HEK293T (cell line): Measurements from ENCODE around the gene CDH15.
A peak's percentile ranks its signal among the peaks of the same experiment; 100 is the strongest.

Experiments used
- CTCF ChIA-PET: fragments of 350-600 bp; formaldehyde crosslinking; extraction: SDS; loops from one replicate; lab custom pipeline; 2021; ENCODE audit warnings: antibody characterized with exemption, inconsistent platforms; lab: Yijun Ruan, JAX
- POLR2A ChIA-PET: fragments of 350-600 bp; formaldehyde crosslinking; extraction: SDS; loops from one replicate; lab custom pipeline; 2020; ENCODE audit warnings: antibody characterized with exemption, inconsistent platforms; lab: Yijun Ruan, JAX
- DNase-seq: peaks from one replicate; pipeline ENCODE4 v3.0.0; 2012; ENCODE audit warnings: mixed read lengths; ENCODE audit errors: extremely low spot score
- ARNT ChIP-seq: fragments of 450-650 bp; IDR thresholded peaks from 2 replicates; pipeline ENCODE4 v1.6.1; 2017; ENCODE audit warnings: mild to moderate bottlenecking
- BHLHE40 ChIP-seq: fragments of 450-650 bp; IDR thresholded peaks from 2 replicates; pipeline ENCODE4 v1.6.1; 2016; ENCODE audit warnings: mild to moderate bottlenecking, moderate library complexity, borderline replicate concordance
- CTBP1 ChIP-seq: fragments of 450-650 bp; IDR thresholded peaks from 2 replicates; pipeline ENCODE4 v1.6.1; 2016; ENCODE audit warnings: borderline replicate concordance
- ELF4 ChIP-seq: fragments of 450-650 bp; IDR thresholded peaks from 2 replicates; pipeline ENCODE4 v1.6.1; 2017; ENCODE audit warnings: antibody characterized with exemption
- FOXA1 ChIP-seq: fragments of 450-650 bp; IDR thresholded peaks from 2 replicates; pipeline ENCODE4 v1.6.1; 2016; ENCODE audit warnings: mild to moderate bottlenecking
- FOXK2 ChIP-seq: fragments of 450-650 bp; IDR thresholded peaks from 2 replicates; pipeline ENCODE4 v1.6.1; 2016; ENCODE audit warnings: mild to moderate bottlenecking
- FOXM1 ChIP-seq: fragments of 450-650 bp; IDR thresholded peaks from 2 replicates; pipeline ENCODE4 v1.6.1; 2017; ENCODE audit warnings: mild to moderate bottlenecking, borderline replicate concordance
- HDGF ChIP-seq: fragments of 450-650 bp; IDR thresholded peaks from 2 replicates; pipeline ENCODE4 v1.6.1; 2017; ENCODE audit warnings: antibody characterized with exemption, borderline replicate concordance
- L3MBTL2 ChIP-seq: fragments of 450-650 bp; conservative IDR thresholded peaks from 2 replicates; pipeline ENCODE4 v1.6.1; 2016; ENCODE audit warnings: mild to moderate bottlenecking
- LEF1 ChIP-seq: fragments of 450-650 bp; IDR thresholded peaks from 2 replicates; pipeline ENCODE4 v1.6.1; 2017; ENCODE audit warnings: mild to moderate bottlenecking, borderline replicate concordance
- NFRKB ChIP-seq: fragments of 450-650 bp; IDR thresholded peaks from 2 replicates; pipeline ENCODE4 v1.6.1; 2016; ENCODE audit warnings: mild to moderate bottlenecking, moderate library complexity
- SP1 ChIP-seq: fragments of 450-650 bp; IDR thresholded peaks from 2 replicates; pipeline ENCODE4 v1.6.1; 2017
- SUZ12 ChIP-seq: fragments of 450-650 bp; IDR thresholded peaks from 2 replicates; pipeline ENCODE4 v1.6.1; 2016; ENCODE audit warnings: mild to moderate bottlenecking
- TARDBP ChIP-seq: fragments of 450-650 bp; IDR thresholded peaks from 2 replicates; pipeline ENCODE4 v1.6.1; 2016
- ZNF384 ChIP-seq: fragments of 450-650 bp; IDR thresholded peaks from 2 replicates; pipeline ENCODE4 v1.6.1; 2016
- TF ChIP-seq, protein P1 (sequence below): fragments of 450-650 bp; IDR thresholded peaks from 2 replicates; pipeline ENCODE4 v1.6.1; 2016

Gene CDH15

DNA sequence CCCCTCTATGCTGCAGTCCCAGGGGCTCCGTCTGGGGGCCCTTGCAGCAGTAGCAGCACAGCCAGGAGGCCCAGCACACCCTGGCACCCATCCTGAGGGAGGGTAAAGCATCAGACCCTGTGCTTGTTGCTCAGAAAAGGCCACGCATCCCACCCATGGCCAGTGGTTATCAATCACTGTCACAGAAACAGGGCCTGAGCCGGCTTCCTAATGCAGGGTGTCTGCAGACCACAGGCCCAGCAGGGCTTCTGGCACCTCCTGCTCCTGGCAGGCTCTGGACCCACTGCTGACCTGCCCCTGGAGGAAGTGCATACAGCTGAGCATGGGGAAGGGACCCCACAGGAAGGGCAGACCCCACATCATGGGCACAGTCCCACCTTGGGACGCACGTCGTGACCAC lies 26.9 kb upstream of the CDH15 start:
- ChIA-PET POLR2A (no interaction called here), CTCF (no interaction called here)
- TF ChIP-seq L3MBTL2 = no peak
- TF ChIP-seq, protein P1, sequence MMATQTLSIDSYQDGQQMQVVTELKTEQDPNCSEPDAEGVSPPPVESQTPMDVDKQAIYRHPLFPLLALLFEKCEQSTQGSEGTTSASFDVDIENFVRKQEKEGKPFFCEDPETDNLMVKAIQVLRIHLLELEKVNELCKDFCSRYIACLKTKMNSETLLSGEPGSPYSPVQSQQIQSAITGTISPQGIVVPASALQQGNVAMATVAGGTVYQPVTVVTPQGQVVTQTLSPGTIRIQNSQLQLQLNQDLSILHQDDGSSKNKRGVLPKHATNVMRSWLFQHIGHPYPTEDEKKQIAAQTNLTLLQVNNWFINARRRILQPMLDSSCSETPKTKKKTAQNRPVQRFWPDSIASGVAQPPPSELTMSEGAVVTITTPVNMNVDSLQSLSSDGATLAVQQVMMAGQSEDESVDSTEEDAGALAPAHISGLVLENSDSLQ = 0 out of 2 replicates have a peak, but pooled peaks have one; percentile 16
- no peak for DNase-seq

DNA sequence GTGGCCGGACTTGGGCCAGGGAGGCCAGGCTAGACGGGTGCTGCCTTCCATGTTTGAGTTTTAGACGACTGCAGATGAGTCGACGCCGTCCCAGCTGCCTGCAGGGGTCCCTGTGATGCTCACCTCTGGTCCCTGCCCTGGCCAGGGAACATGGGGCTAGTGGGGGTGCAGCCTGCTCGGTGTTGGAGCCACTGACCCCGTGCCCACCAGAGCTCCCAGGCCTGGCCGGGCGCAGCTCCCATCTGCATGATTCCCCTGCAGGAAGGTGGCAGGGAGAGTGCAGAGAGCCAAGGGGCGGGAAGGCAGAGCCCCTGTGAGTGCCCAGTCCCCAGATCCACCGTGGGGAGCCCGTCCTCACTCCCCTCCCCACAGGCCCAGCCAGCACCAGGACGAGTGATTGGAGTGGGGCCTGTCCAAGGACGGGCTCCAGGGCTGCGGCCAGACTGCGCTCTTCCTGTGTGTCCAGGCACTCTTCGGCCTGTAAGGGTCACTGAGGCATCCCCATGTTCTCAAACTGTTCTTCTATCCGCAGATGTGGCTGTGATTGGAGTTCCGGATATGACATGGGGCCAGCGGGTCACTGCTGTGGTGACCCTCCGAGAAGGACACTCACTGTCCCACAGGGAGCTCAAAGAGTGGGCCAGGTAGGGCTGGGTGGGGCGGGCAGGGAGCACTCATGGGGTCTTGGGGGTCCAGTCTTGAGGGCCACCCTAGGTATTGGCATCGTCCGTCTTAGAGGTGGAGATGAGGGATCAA lies 26.0 kb upstream of the CDH15 start:
- TF ChIP-seq ARNT (no peak), ZNF384 (no peak), HDGF (no peak), CTBP1 (no peak), LEF1 (no peak), L3MBTL2 (no peak), BHLHE40 (no peak), FOXA1 (no peak), FOXK2 (no peak), SUZ12 (no peak), FOXM1 (no peak), SP1 (no peak), TARDBP (no peak), NFRKB (no peak), ELF4 (no peak)
- TF ChIP-seq, protein P1 = no peak
- CTCF ChIA-PET = no interaction called here
- DNase-seq = no peak
- POLR2A ChIA-PET = no interaction called here

DNA sequence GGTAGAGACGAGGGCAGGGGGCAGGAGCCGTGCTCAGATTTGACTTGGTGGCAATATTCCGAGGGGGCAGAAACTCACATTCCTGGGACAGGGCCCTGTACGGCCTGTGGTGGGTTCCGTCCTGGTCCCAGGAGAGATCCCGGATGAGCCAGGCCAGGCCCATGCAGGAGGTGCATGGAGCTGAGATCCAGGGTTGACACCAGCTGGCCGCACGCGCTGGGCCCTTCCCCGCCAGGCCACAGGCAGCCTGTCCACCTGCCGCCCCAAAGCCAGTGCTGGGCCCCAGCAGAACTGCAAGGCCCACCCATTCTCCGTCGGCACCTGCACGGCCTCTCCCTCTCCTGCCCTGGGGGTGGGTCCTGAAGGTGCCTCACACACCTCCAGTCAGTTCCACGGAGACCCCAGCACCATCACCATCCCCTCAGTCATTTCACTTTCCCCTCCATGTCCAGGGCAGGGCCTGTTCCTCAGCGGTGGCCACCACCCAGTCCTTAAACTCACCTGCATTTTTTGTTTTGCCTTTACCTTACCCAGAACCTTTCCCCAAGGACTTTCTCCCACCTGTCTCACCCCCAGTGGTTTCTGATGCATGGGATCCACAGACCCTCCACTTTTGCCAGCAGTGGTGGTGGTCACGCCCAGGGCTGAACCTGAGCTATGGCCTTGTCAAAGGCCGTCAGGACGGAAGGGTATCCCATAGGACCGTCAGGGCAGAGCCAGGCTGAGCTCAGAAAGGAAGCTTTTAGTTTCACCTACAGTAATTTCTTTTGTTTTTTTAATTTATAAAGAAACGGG lies 25.1 kb upstream of the CDH15 start:
- DNase-seq = no peak
- ChIA-PET CTCF (no interaction called here), POLR2A (no interaction called here)
- TF ChIP-seq ELF4 = no peak
- no peak for TF ChIP-seq FOXM1
- no peak for TF ChIP-seq FOXA1
- no peak for TF ChIP-seq CTBP1
- TF ChIP-seq BHLHE40 = no peak
- no peak for TF ChIP-seq ARNT
- TF ChIP-seq TARDBP = no peak
- TF ChIP-seq, protein P1 = no peak
- TF ChIP-seq LEF1 = no peak
- no peak for TF ChIP-seq SUZ12
- no peak for TF ChIP-seq FOXK2

DNA sequence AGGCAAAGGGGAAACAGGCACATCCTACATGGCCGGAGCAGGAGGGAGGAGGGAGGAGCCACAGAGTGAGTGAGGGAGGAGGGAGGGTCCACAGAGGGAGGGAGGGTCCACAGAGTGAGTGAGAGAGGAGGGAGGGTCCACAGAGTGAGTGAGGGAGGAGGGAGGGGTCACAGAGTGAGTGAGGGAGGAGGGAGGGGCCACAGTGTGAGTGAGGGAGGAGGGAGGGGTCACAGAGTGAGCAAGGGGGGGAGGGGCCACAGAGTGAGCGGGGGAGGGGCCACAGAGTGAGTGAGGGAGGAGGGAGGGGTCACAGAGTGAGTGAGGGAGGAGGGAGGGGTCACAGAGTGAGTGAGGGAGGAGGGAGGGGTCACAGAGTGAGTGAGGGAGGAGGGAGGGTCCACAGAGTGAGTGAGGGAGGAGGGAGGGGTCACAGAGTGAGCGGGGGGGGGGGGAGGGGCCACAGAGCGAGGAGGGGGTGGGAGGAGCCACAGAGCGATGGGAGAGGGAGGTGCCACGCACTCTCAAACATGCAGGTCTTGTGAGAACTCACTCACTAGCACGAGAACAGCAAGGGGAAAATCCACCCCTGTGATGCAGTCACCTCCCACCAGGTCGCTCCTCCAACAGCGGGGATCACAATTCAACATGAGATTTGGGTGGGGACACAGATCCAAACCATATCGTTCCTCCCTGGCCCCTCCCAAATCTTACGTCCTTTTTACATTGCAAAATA lies 24.3 kb upstream of the CDH15 start:
- no peak for DNase-seq
- POLR2A ChIA-PET = no interaction called here
- CTCF ChIA-PET = no interaction called here
- TF ChIP-seq TARDBP = no peak
- TF ChIP-seq FOXA1 = no peak

DNA sequence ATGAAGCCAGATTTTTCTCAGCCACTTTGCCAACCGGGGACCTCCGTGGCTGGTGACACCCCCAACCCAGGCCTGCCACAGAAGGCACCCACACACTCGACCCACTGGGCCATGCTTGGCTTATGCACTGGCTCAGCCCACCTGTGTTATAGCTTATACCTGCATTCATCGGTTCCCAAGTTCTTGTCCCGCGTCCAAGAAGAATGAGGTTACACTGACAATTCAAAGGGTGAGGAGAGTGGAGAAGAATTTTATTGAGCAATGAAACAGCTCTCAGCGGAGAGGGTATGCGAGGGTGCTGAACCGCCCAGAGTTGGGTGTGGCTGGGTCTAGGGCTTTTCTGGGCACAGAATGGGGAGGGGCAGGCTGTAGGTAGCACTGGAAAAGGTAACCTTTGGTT lies 22.2 kb upstream of the CDH15 start:
- CTCF ChIA-PET = no interaction called here
- POLR2A ChIA-PET = no interaction called here
- TF ChIP-seq LEF1 (no peak), NFRKB (no peak), SUZ12 (no peak), TARDBP (no peak), SP1 (no peak), BHLHE40 (no peak), CTBP1 (no peak)
- DNase-seq = no peak

DNA sequence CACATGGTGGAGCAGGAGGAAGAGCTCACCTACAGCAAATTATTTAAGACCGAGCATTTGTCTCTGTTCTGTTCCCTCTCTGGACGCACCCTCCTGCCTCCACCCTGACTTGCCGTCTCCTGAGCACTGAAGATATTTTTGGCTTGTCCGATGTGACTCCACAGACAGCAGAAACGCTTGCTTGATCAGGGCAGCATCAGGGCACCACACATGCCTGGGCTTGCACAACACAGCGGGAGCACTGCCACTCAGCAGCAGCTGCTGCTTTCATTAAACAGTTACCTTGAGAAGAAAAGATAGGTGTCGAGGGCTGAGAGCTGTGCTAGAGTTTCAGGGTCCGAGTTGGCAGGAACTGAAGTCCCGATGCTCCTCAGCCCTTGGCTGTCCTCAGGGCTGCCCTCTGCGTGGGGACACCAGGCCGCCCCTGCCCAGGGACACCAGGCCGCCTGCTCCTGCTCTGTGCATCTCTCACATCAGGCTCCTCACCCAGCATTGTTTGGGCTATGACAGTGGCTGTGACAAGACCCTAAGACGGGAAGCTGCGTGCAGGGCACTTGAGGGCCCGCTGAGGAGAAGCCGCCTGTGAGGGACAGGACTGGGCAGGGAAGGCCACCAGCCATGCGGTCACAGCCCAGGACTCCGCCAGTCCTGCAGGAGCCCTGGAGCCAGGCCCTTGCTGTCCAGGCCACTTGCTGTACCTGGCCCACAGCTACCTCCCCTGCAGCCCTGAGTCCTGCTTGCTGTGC lies 21.3 kb upstream of the CDH15 start:
- TF ChIP-seq BHLHE40 = no peak
- TF ChIP-seq NFRKB = no peak
- no peak for DNase-seq
- ChIA-PET POLR2A (no interaction called here), CTCF (no interaction called here)
